Measurements from ENCODE around the gene HPS4. TPM values are rescaled to one million over a fixed set of nuclear protein-coding genes. Genes with fewer than 3 reads are reported as not detected.

Gene HPS4
- total RNA-seq, 2 donors from 2014 or later: 6.8 to 10.8 TPM

DNA sequence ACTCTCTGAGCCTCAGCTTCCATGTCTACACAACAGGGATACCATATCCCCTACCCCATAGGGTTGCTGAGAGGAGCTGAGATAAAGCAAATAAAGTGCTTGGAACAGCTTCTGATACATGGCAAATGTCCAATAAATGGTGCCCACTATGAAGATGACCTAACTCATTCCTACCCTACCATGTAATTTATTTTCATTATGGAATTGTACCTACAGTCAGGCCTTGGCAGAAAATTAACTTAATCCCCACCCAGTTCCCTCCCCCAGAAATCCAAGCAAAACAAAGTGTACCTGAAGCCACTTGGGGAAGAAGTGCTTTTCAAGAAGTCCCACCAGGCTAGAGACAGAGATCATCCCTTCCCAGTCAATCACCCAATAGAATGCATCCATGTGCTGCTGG lies 10.9 kb upstream of the HPS4 start:
- no peak for DNase-seq (ENCODE audit: low spot score)
- Histone ChIP-seq H3K27ac (no peak overlapping the region), H3K27me3 (no peaks in the 10 kb centered on the region), H3K4me1 (no peaks in the 10 kb centered on the region), H3K4me3 (no peak overlapping the region), H3K9me3 (no peaks in the 10 kb centered on the region), H3K36me3 (peaks cover 95% of the 10 kb centered on the region)
- TF ChIP-seq, protein P1, sequence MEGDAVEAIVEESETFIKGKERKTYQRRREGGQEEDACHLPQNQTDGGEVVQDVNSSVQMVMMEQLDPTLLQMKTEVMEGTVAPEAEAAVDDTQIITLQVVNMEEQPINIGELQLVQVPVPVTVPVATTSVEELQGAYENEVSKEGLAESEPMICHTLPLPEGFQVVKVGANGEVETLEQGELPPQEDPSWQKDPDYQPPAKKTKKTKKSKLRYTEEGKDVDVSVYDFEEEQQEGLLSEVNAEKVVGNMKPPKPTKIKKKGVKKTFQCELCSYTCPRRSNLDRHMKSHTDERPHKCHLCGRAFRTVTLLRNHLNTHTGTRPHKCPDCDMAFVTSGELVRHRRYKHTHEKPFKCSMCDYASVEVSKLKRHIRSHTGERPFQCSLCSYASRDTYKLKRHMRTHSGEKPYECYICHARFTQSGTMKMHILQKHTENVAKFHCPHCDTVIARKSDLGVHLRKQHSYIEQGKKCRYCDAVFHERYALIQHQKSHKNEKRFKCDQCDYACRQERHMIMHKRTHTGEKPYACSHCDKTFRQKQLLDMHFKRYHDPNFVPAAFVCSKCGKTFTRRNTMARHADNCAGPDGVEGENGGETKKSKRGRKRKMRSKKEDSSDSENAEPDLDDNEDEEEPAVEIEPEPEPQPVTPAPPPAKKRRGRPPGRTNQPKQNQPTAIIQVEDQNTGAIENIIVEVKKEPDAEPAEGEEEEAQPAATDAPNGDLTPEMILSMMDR (IDR thresholded peaks at IDR 0.05): no peak

DNA sequence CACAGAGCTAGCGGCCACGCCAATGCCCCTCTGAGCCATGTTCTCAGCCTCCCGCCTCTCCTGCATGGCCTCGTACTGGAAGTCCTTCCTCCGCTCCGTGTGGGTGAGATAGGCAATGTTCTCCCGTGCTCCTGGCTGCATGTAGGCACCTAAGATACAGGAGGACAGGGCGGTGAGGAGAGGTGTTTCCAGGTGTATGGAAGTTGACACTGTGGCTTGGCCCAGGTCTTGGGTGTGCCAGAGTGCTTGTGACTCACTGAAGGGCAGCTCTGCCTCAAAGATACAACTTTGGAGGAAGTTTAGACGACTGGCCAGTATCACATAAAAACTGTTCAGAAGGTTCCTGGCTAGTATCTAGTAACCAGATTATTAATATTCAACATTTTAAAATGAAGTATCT lies 8.6 kb upstream of the HPS4 start:
- Histone ChIP-seq H3K27ac (no peak overlapping the region), H3K9me3 (no peaks in the 10 kb centered on the region), H3K4me3 (no peak overlapping the region), H3K27me3 (no peaks in the 10 kb centered on the region), H3K4me1 (no peaks in the 10 kb centered on the region), H3K36me3 (peaks cover 89% of the 10 kb centered on the region)
- DNase-seq (ENCODE audit: low spot score): no peak
- TF ChIP-seq, protein P1 (IDR thresholded peaks at IDR 0.05): no peak

DNA sequence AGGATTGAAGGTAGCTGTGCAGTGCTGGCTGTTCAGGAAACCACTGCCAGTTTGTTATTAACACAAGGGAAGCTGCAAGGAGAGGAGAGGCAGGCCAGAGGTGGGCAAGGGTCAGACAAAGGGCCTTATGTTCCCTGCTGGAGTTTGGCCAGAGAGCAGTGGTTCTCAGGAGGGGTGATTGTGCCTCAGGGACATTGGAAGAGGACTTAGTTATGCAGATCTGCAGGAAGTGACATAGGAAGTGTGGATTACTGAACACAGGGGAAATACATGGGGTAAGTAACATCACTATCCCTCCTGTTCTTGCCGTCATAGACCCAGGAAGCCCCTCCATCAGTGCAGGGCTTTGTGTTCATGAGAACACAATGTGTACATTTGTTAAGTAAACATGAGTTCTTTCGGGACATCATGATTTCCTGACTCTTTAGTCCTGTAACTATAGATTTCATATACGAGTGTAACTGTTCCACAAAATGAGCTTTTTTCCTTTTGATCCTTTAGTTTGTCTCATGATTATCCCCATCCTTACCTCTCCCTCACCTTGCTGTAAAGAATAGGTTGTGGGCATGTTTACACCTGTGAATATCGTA lies 6.0 kb upstream of the HPS4 start:
- TF ChIP-seq, protein P1 (IDR thresholded peaks at IDR 0.05): no peak
- Histone ChIP-seq H3K4me1 (peaks cover 0 to 9% of the 10 kb centered on the region in 2 donors), H3K27ac (no peak overlapping the region), H3K4me3 (no peak overlapping the region), H3K36me3 (peaks cover 64% of the 10 kb centered on the region), H3K9me3 (no peaks in the 10 kb centered on the region), H3K27me3 (no peaks in the 10 kb centered on the region)
- no peak for DNase-seq (ENCODE audit: low spot score)

DNA sequence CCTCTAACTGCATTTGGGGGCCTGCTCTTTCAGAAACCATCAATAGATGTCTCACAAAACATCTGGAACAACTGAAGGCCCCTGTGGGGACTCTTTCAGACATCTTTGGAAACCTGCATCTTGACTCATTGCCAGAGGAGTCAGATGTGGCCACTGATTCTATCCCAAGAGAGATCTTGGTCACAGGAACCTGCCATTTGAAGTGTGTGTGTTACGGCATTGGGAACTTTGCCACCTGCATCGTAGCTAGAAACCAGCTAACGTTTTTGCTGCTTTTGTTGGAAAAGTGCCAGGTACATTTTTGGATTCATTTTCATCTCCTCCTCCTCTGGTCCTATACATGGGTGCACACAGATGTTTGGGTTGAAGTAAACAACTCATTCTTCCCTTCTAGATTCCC lies 4.4 kb upstream of the HPS4 start:
- DNase-seq (ENCODE audit: low spot score): no peak
- Histone ChIP-seq H3K4me3 (no peak overlapping the region), H3K36me3 (peaks cover 49% of the 10 kb centered on the region), H3K27ac (no peak overlapping the region), H3K27me3 (no peaks in the 10 kb centered on the region), H3K9me3 (no peaks in the 10 kb centered on the region), H3K4me1 (peaks cover 0 to 16% of the 10 kb centered on the region in 2 donors)
- TF ChIP-seq, protein P1 (IDR thresholded peaks at IDR 0.05): no peak

DNA sequence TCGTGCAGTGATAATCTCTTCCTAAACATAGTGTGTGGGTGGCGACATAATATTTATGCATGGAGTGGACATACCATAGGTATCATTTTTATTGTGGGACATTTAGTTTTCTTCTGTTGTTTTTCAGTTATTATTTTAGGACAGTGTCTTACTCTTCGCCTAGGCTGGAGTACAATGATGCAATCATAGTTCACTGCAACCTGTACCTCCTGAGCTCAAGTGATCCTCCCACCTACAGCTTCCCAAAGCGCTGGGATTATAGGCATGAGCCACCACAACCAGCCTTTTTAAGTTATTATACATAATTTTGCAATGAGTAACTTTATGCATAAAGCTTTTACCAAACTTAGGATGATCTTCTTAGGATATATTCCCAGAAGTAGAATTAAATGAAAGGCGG lies 2.8 kb upstream of the HPS4 start:
- no peak overlapping the region for H3K4me3 ChIP-seq
- no peaks in the 10 kb centered on the region for H3K9me3 ChIP-seq
- H3K4me1 ChIP-seq: peaks cover 0 to 28% of the 10 kb centered on the region in 2 donors
- H3K27me3 ChIP-seq: no peaks in the 10 kb centered on the region
- H3K27ac ChIP-seq: no peak overlapping the region
- DNase-seq (ENCODE audit: low spot score): no peak
- TF ChIP-seq, protein P1 (IDR thresholded peaks at IDR 0.05): no peak
- H3K36me3 ChIP-seq: peaks cover 33% of the 10 kb centered on the region

DNA sequence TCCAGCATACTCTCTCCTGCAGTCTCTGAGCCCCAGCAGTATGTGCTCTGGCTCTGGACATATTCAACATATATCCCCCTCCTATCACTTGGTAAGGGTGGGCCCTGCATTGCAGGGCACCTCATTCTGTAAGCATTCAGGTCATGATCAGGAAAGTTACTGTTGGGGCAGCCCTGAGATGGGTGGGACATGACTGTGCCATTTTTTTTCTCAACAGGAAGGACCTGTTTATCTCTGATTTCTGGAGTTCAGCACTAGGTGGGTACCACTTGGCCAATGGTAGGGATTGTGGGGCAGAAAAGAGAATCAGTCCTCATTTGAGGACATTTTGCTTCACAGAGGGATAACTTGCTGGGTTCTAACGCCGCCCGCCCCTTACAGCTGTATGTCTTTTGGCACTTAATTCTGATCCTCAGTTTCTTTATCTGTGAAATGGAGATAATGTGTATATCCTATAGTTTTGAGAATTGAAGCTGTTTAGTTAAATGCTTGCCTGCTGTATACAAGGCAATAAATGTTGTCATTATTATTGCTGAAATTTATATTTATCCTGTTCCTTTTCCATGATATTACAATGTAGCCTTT lies 2.3 kb upstream of the HPS4 start:
- H3K27me3 ChIP-seq: no peaks in the 10 kb centered on the region
- TF ChIP-seq, protein P1 (IDR thresholded peaks at IDR 0.05): no peak
- H3K4me1 ChIP-seq: peaks cover 0 to 33% of the 10 kb centered on the region in 2 donors
- peaks cover 28% of the 10 kb centered on the region for H3K36me3 ChIP-seq
- no peaks in the 10 kb centered on the region for H3K9me3 ChIP-seq
- H3K27ac ChIP-seq: no peak overlapping the region
- no peak for DNase-seq (ENCODE audit: low spot score)
- no peak overlapping the region for H3K4me3 ChIP-seq
